Astrocyte (in vitro differentiated cells and primary cell): Measurements from ENCODE around the gene GIT1. TPM values are rescaled to one million over a fixed set of nuclear protein-coding genes. Genes with fewer than 3 reads are reported as not detected.
A peak's percentile ranks its signal among the peaks of the same experiment; 100 is the strongest.

Experiments
- DNase-seq: peaks from one replicate; pipeline ENCODE4 v3.0.0-alpha.2; 2010; ENCODE audit warnings: low read depth
- FAIRE-seq: peaks from 2 replicates; lab custom pipeline; 2011; peaks lifted over from hg19 to GRCh38; lab: Jason Lieb, UNC
- H2AFZ ChIP-seq: 2 replicates; pipeline ENCODE4 v1.6.0; 2012; ENCODE audit warnings: low read depth, low read length, inconsistent platforms
- H3K27ac ChIP-seq: 2 replicates; pipeline ENCODE4 v1.5.1; 2011; ENCODE audit warnings: low read depth, low read length, inconsistent platforms
- H3K27me3 ChIP-seq: 2 replicates; pipeline ENCODE4 v1.6.0; 2011; ENCODE audit warnings: low read length, inconsistent platforms; ENCODE audit not compliant: insufficient read depth
- H3K36me3 ChIP-seq: 2 replicates; pipeline ENCODE4 v1.5.1; 2011; ENCODE audit warnings: low read length, inconsistent platforms; ENCODE audit not compliant: insufficient read depth
- H3K4me1 ChIP-seq: 2 replicates; pipeline ENCODE4 v1.5.1; 2011; ENCODE audit warnings: low read length, inconsistent platforms; ENCODE audit not compliant: insufficient read depth
- H3K4me2 ChIP-seq: 2 replicates; pipeline ENCODE4 v1.6.0; 2012; ENCODE audit warnings: low read length, inconsistent platforms
- H3K4me3 ChIP-seq: 2 replicates; pipeline ENCODE4 v1.5.1; 2011; ENCODE audit warnings: low read depth, mild to moderate bottlenecking, low read length, inconsistent platforms; ENCODE audit not compliant: insufficient read depth
- H3K79me2 ChIP-seq: 2 replicates; pipeline ENCODE4 v1.6.0; 2012; ENCODE audit warnings: mild to moderate bottlenecking, low read length, inconsistent platforms; ENCODE audit not compliant: insufficient read depth
- H3K9ac ChIP-seq: 2 replicates; pipeline ENCODE4 v1.6.0; 2012; ENCODE audit warnings: mild to moderate bottlenecking, low read length, inconsistent platforms
- H3K9me3 ChIP-seq: 2 replicates; pipeline ENCODE4 v1.5.1; 2012; ENCODE audit warnings: low read depth, mild to moderate bottlenecking, low read length, inconsistent platforms; ENCODE audit not compliant: insufficient read depth
- H4K20me1 ChIP-seq: 2 replicates; pipeline ENCODE4 v1.6.0; 2012; ENCODE audit warnings: low read length, inconsistent platforms; ENCODE audit not compliant: insufficient read depth
- H3K27ac Mint-ChIP-seq: one replicate; pipeline ENCODE4 v1.8.0; 2021; ENCODE audit warnings: mild to moderate bottlenecking, mixed read lengths; ENCODE audit not compliant: unreplicated experiment
- H3K27me3 Mint-ChIP-seq: one replicate; pipeline ENCODE4 v1.8.0; 2021; ENCODE audit warnings: low read depth, mixed read lengths; ENCODE audit not compliant: unreplicated experiment
- H3K36me3 Mint-ChIP-seq: one replicate; pipeline ENCODE4 v1.8.0; 2021; ENCODE audit warnings: low read depth, mixed read lengths; ENCODE audit not compliant: unreplicated experiment
- H3K4me1 Mint-ChIP-seq: one replicate; pipeline ENCODE4 v1.8.0; 2021; ENCODE audit warnings: low read depth, mixed read lengths; ENCODE audit not compliant: unreplicated experiment
- H3K4me3 Mint-ChIP-seq: one replicate; pipeline ENCODE4 v1.8.0; 2021; ENCODE audit warnings: mild to moderate bottlenecking, moderate library complexity, mixed read lengths; ENCODE audit not compliant: unreplicated experiment
- H3K9me3 Mint-ChIP-seq: one replicate; pipeline ENCODE4 v1.8.0; 2021; ENCODE audit warnings: mild to moderate bottlenecking, mixed read lengths; ENCODE audit not compliant: unreplicated experiment
- CTCF ChIP-seq: IDR thresholded peaks from 2 replicates; pipeline ENCODE4 v1.5.1; 2011; ENCODE audit warnings: low read depth, mild to moderate bottlenecking, inconsistent platforms, low read length, moderate library complexity; ENCODE audit not compliant: insufficient read depth
- EZH2 ChIP-seq: IDR thresholded peaks from 2 replicates; pipeline ENCODE4 v1.6.1; 2012; ENCODE audit warnings: mild to moderate bottlenecking, low read length, inconsistent platforms; ENCODE audit not compliant: insufficient read depth
- total RNA-seq: library from RNA; stranded (reverse); gene quantifications from 2 replicates; pipeline ENCODE4 v1.2.1, GENCODE V29; 2021

GIT1 gene
- total RNA-seq, 1 donor from 2014 or later, result 52.2 TPM

DNA sequence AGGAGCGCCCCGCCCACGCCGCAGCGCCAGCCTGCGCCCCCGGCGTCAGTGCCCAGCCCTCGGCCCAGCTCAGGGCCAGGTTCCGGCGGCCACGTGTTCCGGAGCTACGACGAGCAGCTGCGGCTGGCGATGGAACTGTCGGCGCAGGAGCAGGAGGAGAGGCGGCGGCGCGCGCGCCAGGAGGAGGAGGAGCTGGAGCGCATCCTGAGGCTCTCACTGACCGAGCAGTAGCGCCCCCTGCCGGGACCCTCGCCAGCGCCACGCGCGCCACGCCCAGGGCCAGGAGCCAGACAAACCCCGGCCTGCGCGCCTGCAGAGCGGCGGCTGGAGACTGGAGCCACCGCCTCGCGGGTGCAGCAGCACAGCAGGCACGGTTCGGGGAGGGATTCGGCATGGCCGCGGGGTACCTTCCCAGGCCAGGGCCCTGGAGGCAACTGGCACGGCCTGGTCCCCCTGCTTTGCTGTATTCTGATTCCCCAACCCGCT lies 23.9 kb upstream of the GIT1 start:
- DNase-seq, result peak; percentile 52
- H3K4me1 Mint-ChIP-seq, result peaks cover 2% of the 10 kb centered on the region
- no peak overlapping the region for H3K9ac ChIP-seq
- H3K9me3 Mint-ChIP-seq, result no peaks in the 10 kb centered on the region
- H3K27ac Mint-ChIP-seq, result no peak overlapping the region
- no peak overlapping the region for H3K27ac ChIP-seq
- peak overlapping the region; percentile 68 for H3K4me2 ChIP-seq
- peaks cover 10% of the 10 kb centered on the region for H3K27me3 ChIP-seq
- peak overlapping the region; percentile 31 for H2AFZ ChIP-seq
- no peak overlapping the region for H3K4me3 Mint-ChIP-seq
- no peaks in the 10 kb centered on the region for H3K9me3 ChIP-seq
- H3K27me3 Mint-ChIP-seq, result peaks cover 8% of the 10 kb centered on the region
- peaks cover 12% of the 10 kb centered on the region for H4K20me1 ChIP-seq
- H3K36me3 ChIP-seq, result no peaks in the 10 kb centered on the region
- peaks cover 32% of the 10 kb centered on the region for H3K4me1 ChIP-seq
- no peaks in the 10 kb centered on the region for H3K79me2 ChIP-seq
- H3K4me3 ChIP-seq, result no peak overlapping the region
- TF ChIP-seq EZH2, result no peak
- peak; percentile 31 for TF ChIP-seq CTCF
- peaks cover 2% of the 10 kb centered on the region for H3K36me3 Mint-ChIP-seq
- no peak for FAIRE-seq

GRCh38 chr17:29612404-29613280 lies 23.2 kb upstream of the GIT1 start:
- H3K36me3 Mint-ChIP-seq, result peaks cover 2% of the 10 kb centered on the region
- Histone ChIP-seq H4K20me1 (peaks cover 12% of the 10 kb centered on the region), H3K4me3 (no peak overlapping the region), H3K36me3 (no peaks in the 10 kb centered on the region), H3K4me2 (peak overlapping the region; percentile 68), H3K27ac (no peak overlapping the region), H3K9ac (no peak overlapping the region), H2AFZ (peak overlapping the region; percentile 31), H3K79me2 (no peaks in the 10 kb centered on the region), H3K9me3 (no peaks in the 10 kb centered on the region), H3K27me3 (peaks cover 10% of the 10 kb centered on the region), H3K4me1 (peaks cover 27% of the 10 kb centered on the region)
- DNase-seq, result no peak
- FAIRE-seq, result no peak
- TF ChIP-seq CTCF, result no peak
- TF ChIP-seq EZH2, result no peak
- H3K4me1 Mint-ChIP-seq, result no peaks in the 10 kb centered on the region
- H3K27me3 Mint-ChIP-seq, result peaks cover 8% of the 10 kb centered on the region
- H3K4me3 Mint-ChIP-seq, result no peak overlapping the region
- H3K27ac Mint-ChIP-seq, result no peak overlapping the region
- no peaks in the 10 kb centered on the region for H3K9me3 Mint-ChIP-seq

GRCh38 chr17:29612094-29612403 lies 22.6 kb upstream of the GIT1 start:
- H3K27ac Mint-ChIP-seq, result no peak overlapping the region
- H3K4me1 ChIP-seq, result peaks cover 21% of the 10 kb centered on the region
- no peak overlapping the region for H3K4me2 ChIP-seq
- peaks cover 12% of the 10 kb centered on the region for H4K20me1 ChIP-seq
- no peak overlapping the region for H2AFZ ChIP-seq
- peaks cover 2% of the 10 kb centered on the region for H3K36me3 Mint-ChIP-seq
- H3K9me3 ChIP-seq, result no peaks in the 10 kb centered on the region
- no peaks in the 10 kb centered on the region for H3K36me3 ChIP-seq
- H3K79me2 ChIP-seq, result no peaks in the 10 kb centered on the region
- H3K4me3 ChIP-seq, result no peak overlapping the region
- no peak overlapping the region for H3K27ac ChIP-seq
- H3K27me3 Mint-ChIP-seq, result peaks cover 7% of the 10 kb centered on the region
- no peak overlapping the region for H3K9ac ChIP-seq
- no peaks in the 10 kb centered on the region for H3K9me3 Mint-ChIP-seq
- H3K27me3 ChIP-seq, result peaks cover 10% of the 10 kb centered on the region
- TF ChIP-seq CTCF, result no peak
- no peak for TF ChIP-seq EZH2
- FAIRE-seq (no peak), DNase-seq (no peak)
- H3K4me1 Mint-ChIP-seq, result no peaks in the 10 kb centered on the region
- H3K4me3 Mint-ChIP-seq, result no peak overlapping the region
